ENCODE results near the gene C16orf82.

The C16orf82 gene

GRCh38 chr16:27097800-27098230 lies 31.1 kb downstream of the C16orf82 start:
- no peak for TF ChIP-seq POLR2AphosphoS5 (IDR thresholded peaks at IDR 0.05; ENCODE audit: low read depth, low read length)
- no peak for TF ChIP-seq TAF1 (IDR thresholded peaks at IDR 0.05; ENCODE audit: borderline replicate concordance, low read depth, low read length)
- no peak for TF ChIP-seq POLR2A (IDR thresholded peaks at IDR 0.05; ENCODE audit: low read depth, low read length)
- no peak for FAIRE-seq
- no peak for DNase-seq (ENCODE audit: insufficient read length)

- FAIRE-seq (no peak), DNase-seq (ENCODE audit: insufficient read length) (no peak)
- TF ChIP-seq POLR2A (IDR thresholded peaks at IDR 0.05; ENCODE audit: low read depth, low read length) (no peak), TAF1 (IDR thresholded peaks at IDR 0.05; ENCODE audit: borderline replicate concordance, low read depth, low read length) (no peak), POLR2AphosphoS5 (IDR thresholded peaks at IDR 0.05; ENCODE audit: low read depth, low read length) (no peak)
These were observed 31.8 kb downstream of the C16orf82 start for GRCh38 chr16:27098366-27099049.

- no peak for TF ChIP-seq TAF1 (IDR thresholded peaks at IDR 0.05; ENCODE audit: borderline replicate concordance, low read depth, low read length)
- no peak for TF ChIP-seq POLR2A (IDR thresholded peaks at IDR 0.05; ENCODE audit: low read depth, low read length)
- TF ChIP-seq POLR2AphosphoS5 (IDR thresholded peaks at IDR 0.05; ENCODE audit: low read depth, low read length) = no peak
- FAIRE-seq = no peak
- DNase-seq (ENCODE audit: insufficient read length) = no peak
These were observed 36.2 kb downstream of the C16orf82 start for GRCh38 chr16:27102701-27103575.

- no peak for TF ChIP-seq TAF1 (IDR thresholded peaks at IDR 0.05; ENCODE audit: borderline replicate concordance, low read depth, low read length)
- TF ChIP-seq POLR2AphosphoS5 (IDR thresholded peaks at IDR 0.05; ENCODE audit: low read depth, low read length) = no peak
- no peak for TF ChIP-seq POLR2A (IDR thresholded peaks at IDR 0.05; ENCODE audit: low read depth, low read length)
- DNase-seq (ENCODE audit: insufficient read length) (no peak), FAIRE-seq (no peak)
These were observed 37.2 kb downstream of the C16orf82 start for GRCh38 chr16:27103954-27104353.

GRCh38 chr16:27106305-27106704 lies 39.6 kb downstream of the C16orf82 start:
- DNase-seq (ENCODE audit: insufficient read length) = no peak
- FAIRE-seq = no peak
- TF ChIP-seq TAF1 (IDR thresholded peaks at IDR 0.05; ENCODE audit: borderline replicate concordance, low read depth, low read length) = no peak

- no peak for TF ChIP-seq POLR2A (IDR thresholded peaks at IDR 0.05; ENCODE audit: low read depth, low read length)
- no peak for DNase-seq (ENCODE audit: insufficient read length)
- FAIRE-seq = no peak
These were observed 40.5 kb downstream of the C16orf82 start for GRCh38 chr16:27107185-27107592.

GRCh38 chr16:27108051-27108770 lies 41.5 kb downstream of the C16orf82 start:
- no peak for TF ChIP-seq TAF1 (IDR thresholded peaks at IDR 0.05; ENCODE audit: borderline replicate concordance, low read depth, low read length)
- no peak for TF ChIP-seq POLR2A (IDR thresholded peaks at IDR 0.05; ENCODE audit: low read depth, low read length)
- no peak for TF ChIP-seq POLR2AphosphoS5 (IDR thresholded peaks at IDR 0.05; ENCODE audit: low read depth, low read length)
- no peak for FAIRE-seq
- no peak for DNase-seq (ENCODE audit: insufficient read length)

- TF ChIP-seq POLR2AphosphoS5 (IDR thresholded peaks at IDR 0.05; ENCODE audit: low read depth, low read length) = no peak
- TF ChIP-seq POLR2A (IDR thresholded peaks at IDR 0.05; ENCODE audit: low read depth, low read length) = no peak
- TF ChIP-seq TAF1 (IDR thresholded peaks at IDR 0.05; ENCODE audit: borderline replicate concordance, low read depth, low read length) = no peak
- FAIRE-seq (no peak), DNase-seq (ENCODE audit: insufficient read length) (no peak)
These were observed 42.3 kb downstream of the C16orf82 start for GRCh38 chr16:27108826-27109665.

- no peak for TF ChIP-seq POLR2A (IDR thresholded peaks at IDR 0.05; ENCODE audit: low read depth, low read length)
- FAIRE-seq (peak; percentile 83), DNase-seq (ENCODE audit: insufficient read length) (peak; percentile 82)
These were observed 43.2 kb downstream of the C16orf82 start for GRCh38 chr16:27109666-27110523.

GRCh38 chr16:27110524-27110896 lies 43.8 kb downstream of the C16orf82 start:
- FAIRE-seq (no peak), DNase-seq (ENCODE audit: insufficient read length) (no peak)
- TF ChIP-seq TAF1 (IDR thresholded peaks at IDR 0.05; ENCODE audit: borderline replicate concordance, low read depth, low read length) (no peak), POLR2AphosphoS5 (IDR thresholded peaks at IDR 0.05; ENCODE audit: low read depth, low read length) (no peak), POLR2A (IDR thresholded peaks at IDR 0.05; ENCODE audit: low read depth, low read length) (no peak)
